Activated B cell treated with CpG ODN at 0.5 μM for 24 hours (primary cell): ENCODE results near the gene LIMK2. TPM values are rescaled to one million over a fixed set of nuclear protein-coding genes. Genes with fewer than 3 reads are reported as not detected.

ENCODE experiments used
- ATAC-seq: fragments of 200-7000 bp; cut with Tn5 transposase; one replicate; pipeline ENCODE4 v1.10.0; 2021; ENCODE audit warnings: low read depth, mild to moderate bottlenecking, moderate library complexity
- CTCF ChIA-PET: fragments of 350-600 bp; sonication (Branson Sonifier 250); formaldehyde crosslinking; loops from one replicate; lab custom pipeline; 2021; ENCODE audit warnings: antibody characterized with exemption; lab: Charles Lee
- POLR2A ChIA-PET: fragments of 350-600 bp; sonication (Branson Sonifier 250); formaldehyde crosslinking; loops from one replicate; lab custom pipeline; 2021; ENCODE audit warnings: antibody characterized with exemption; lab: Charles Lee
- DNase-seq: peaks from one replicate; pipeline ENCODE4 v3.0.0; 2022
- H3K27ac Mint-ChIP-seq: one replicate; pipeline ENCODE4 v1.8.0; 2020; ENCODE audit warnings: mixed read lengths
- H3K27me3 Mint-ChIP-seq: one replicate; pipeline ENCODE4 v1.8.0; 2021; ENCODE audit warnings: mixed read lengths
- H3K36me3 Mint-ChIP-seq: one replicate; pipeline ENCODE4 v1.8.0; 2021; ENCODE audit warnings: low read depth, mixed read lengths
- H3K4me1 Mint-ChIP-seq: one replicate; pipeline ENCODE4 v1.8.0; 2021; ENCODE audit warnings: mixed read lengths
- H3K4me3 Mint-ChIP-seq: one replicate; pipeline ENCODE4 v1.8.0; 2020; ENCODE audit warnings: mild to moderate bottlenecking, mixed read lengths
- H3K9me3 Mint-ChIP-seq: one replicate; pipeline ENCODE4 v1.8.0; 2020; ENCODE audit warnings: mixed read lengths
- intact Hi-C: fragments of 100-400 bp; cut with micrococcal nuclease; formaldehyde crosslinking; loops from one replicate; pipeline ENCODE4 v1.15.1; 2024
- total RNA-seq: library from RNA; stranded (reverse); gene quantifications from 2 replicates; pipeline ENCODE4 v1.2.3, GENCODE V29; 2022
- TF ChIP-seq, protein P1 (sequence below): fragments of 200-600 bp; IDR thresholded peaks from one replicate; pipeline ENCODE4 v1.8.0; 2022; ENCODE audit warnings: antibody characterized with exemption, mild to moderate bottlenecking

The LIMK2 gene
- total RNA-seq, 1 donor from 2014 or later, result 17.7 TPM

DNA sequence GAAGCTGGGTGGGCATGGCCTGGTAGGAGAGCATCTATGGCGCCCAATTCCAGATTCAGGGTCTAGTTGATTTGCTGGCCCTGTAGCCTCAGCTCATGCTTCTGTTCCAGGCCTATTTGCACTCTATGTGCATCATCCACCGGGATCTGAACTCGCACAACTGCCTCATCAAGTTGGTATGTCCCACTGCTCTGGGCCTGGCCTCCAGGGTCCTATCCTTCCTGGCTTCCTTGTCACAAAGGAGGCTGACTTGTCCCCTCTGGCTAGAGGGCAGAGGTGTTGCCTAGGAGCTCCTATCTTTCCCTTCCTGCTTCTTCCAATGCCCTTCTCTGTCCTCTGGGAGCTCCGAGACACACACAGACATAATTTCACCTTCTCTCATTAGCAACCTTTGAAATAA, 58.9 kb downstream of the LIMK2 start:
- no peaks in the 10 kb centered on the region for H3K27me3 Mint-ChIP-seq
- ChIA-PET CTCF (interaction anchor here (1.3 to 5.1 kb wide), 3 partner anchors 9 to 60 kb away, joined by 4 to 53 read pairs (median 43); partner anchors contain the start of gene LIMK2), POLR2A (interaction anchor here (0.5 to 2.7 kb wide), 3 partner anchors 19 to 366 kb away, joined by 3 to 9 read pairs (median 4); no protein-coding TSS in a partner anchor)
- H3K36me3 Mint-ChIP-seq, result peaks cover 51% of the 10 kb centered on the region
- no peaks in the 10 kb centered on the region for H3K9me3 Mint-ChIP-seq
- DNase-seq (no peak), ATAC-seq (no peak)
- intact Hi-C loops, result loop anchor here (5.0 kb wide), 1 partner anchor 41 kb away; no protein-coding TSS in a partner anchor
- TF ChIP-seq, protein P1, sequence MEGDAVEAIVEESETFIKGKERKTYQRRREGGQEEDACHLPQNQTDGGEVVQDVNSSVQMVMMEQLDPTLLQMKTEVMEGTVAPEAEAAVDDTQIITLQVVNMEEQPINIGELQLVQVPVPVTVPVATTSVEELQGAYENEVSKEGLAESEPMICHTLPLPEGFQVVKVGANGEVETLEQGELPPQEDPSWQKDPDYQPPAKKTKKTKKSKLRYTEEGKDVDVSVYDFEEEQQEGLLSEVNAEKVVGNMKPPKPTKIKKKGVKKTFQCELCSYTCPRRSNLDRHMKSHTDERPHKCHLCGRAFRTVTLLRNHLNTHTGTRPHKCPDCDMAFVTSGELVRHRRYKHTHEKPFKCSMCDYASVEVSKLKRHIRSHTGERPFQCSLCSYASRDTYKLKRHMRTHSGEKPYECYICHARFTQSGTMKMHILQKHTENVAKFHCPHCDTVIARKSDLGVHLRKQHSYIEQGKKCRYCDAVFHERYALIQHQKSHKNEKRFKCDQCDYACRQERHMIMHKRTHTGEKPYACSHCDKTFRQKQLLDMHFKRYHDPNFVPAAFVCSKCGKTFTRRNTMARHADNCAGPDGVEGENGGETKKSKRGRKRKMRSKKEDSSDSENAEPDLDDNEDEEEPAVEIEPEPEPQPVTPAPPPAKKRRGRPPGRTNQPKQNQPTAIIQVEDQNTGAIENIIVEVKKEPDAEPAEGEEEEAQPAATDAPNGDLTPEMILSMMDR, result no peak
- H3K4me3 Mint-ChIP-seq, result no peak overlapping the region
- no peak overlapping the region for H3K27ac Mint-ChIP-seq
- H3K4me1 Mint-ChIP-seq, result no peaks in the 10 kb centered on the region

DNA sequence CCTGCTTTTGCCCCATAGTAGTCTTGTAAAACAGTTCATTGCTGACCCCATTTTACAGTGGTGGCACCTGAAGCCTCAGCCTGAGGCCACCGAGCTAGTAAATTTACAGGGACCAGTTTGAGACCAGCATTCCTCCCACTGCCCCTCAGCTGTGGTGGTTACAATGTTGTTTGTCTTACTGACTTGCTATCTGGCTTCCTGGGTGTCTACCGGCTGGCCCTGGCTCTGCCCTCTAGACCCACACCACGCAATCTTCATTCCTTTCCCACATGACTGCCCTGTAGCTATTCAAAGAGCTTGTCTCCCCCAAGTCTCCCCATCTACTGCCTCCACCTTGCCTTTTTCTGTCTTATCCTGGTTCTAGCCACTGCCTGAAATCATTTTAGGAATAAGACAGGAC, 59.4 kb downstream of the LIMK2 start:
- POLR2A ChIA-PET, result interaction anchor here (0.5 to 2.7 kb wide), 3 partner anchors 19 to 365 kb away, joined by 3 to 9 read pairs (median 4); no protein-coding TSS in a partner anchor

DNA sequence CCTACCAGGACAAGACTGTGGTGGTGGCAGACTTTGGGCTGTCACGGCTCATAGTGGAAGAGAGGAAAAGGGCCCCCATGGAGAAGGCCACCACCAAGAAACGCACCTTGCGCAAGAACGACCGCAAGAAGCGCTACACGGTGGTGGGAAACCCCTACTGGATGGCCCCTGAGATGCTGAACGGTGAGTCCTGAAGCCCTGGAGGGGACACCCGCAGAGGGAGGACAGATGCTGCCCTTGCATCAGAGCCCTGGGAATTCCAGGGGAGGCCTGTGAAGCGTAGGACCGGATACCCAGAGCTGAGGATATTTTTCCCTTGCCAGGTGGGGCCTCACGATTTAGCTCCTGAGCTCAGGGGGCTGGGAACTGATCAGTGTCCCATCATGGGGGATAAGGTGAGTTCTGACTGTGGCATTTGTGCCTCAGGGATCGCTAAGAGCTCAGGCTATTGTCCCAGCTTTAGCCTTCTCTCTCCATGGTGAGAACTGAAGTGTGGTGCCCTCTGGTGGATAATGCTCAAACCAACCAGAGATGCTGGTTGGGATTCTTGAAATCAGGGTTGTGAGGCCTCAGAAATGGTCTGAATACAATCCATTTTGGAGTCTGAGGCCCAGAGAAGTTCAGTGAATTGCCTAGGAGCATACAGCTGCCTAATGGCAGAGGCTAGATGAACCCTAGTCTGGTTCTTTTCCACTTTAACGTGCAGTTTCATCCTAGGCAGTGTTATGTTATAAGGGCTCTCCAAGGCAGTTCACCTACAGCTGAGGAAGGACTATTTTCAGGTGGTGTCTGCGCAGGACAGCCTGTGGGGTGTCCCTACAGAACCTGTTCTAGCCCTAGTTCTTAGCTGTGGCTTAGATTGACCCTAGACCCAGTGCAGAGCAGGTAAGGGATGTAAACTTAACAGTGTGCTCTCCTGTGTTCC, 60.7 kb downstream of the LIMK2 start:
- DNase-seq (no peak), ATAC-seq (peak; percentile 64)
- Mint-ChIP-seq H3K4me3 (no peak overlapping the region), H3K9me3 (no peaks in the 10 kb centered on the region), H3K4me1 (no peaks in the 10 kb centered on the region), H3K36me3 (peaks cover 47% of the 10 kb centered on the region), H3K27me3 (no peaks in the 10 kb centered on the region), H3K27ac (no peak overlapping the region)
- intact Hi-C loops, result loop anchor here (1.0 to 5.0 kb wide), 5 partner anchors 20 to 183 kb away; partner anchors contain the start of genes LIMK2, PIK3IP1 and SELENOM
- ChIA-PET POLR2A (interaction anchor here (0.6 to 1.6 kb wide), 7 partner anchors 13 to 184 kb away, joined by 3 to 16 read pairs (median 5); partner anchors contain the start of genes DRG1, LIMK2 and PIK3IP1), CTCF (interaction anchor here (0.7 to 5.1 kb wide), 17 partner anchors 10 to 184 kb away, joined by 3 to 53 read pairs (median 5); partner anchors contain the start of genes LIMK2 and PIK3IP1)
- TF ChIP-seq, protein P1, result peak; percentile 46

More for the DNA sequence above, 59.4 kb downstream of the LIMK2 start:
- Mint-ChIP-seq H3K4me3 (no peak overlapping the region), H3K9me3 (no peaks in the 10 kb centered on the region), H3K36me3 (peaks cover 52% of the 10 kb centered on the region), H3K27me3 (no peaks in the 10 kb centered on the region), H3K4me1 (no peaks in the 10 kb centered on the region), H3K27ac (no peak overlapping the region)
- TF ChIP-seq, protein P1, result no peak
- ATAC-seq (no peak), DNase-seq (no peak)
- CTCF ChIA-PET, result interaction anchor here (4.5 to 5.1 kb wide), 2 partner anchors 41 to 60 kb away, joined by 43 to 53 read pairs; partner anchors contain the start of gene LIMK2
- intact Hi-C loops, result loop anchor here (5.0 kb wide), 1 partner anchor 41 kb away; no protein-coding TSS in a partner anchor

DNA sequence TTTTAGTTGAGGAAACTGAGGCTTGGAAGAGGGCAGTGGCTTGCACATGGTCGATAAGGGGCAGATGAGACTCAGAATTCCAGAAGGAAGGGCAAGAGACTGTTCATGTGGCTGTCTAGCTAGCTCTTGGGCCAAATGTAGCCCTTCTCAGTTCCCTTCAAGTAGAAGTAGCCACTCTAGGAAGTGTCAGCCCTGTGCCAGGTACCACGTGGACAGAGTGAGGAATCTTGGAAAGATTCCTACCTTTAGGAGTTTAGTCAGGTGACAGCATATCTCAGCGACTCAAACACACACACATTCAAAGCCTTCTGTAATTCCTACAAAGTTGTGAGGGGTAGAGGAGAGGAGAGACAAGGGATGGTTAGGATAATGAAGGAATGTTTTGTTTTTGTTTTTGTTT, 61.9 kb downstream of the LIMK2 start:
- H3K4me1 Mint-ChIP-seq, result no peaks in the 10 kb centered on the region
- TF ChIP-seq, protein P1, result no peak
- H3K9me3 Mint-ChIP-seq, result no peaks in the 10 kb centered on the region
- POLR2A ChIA-PET, result interaction anchor here (1.1 to 1.6 kb wide), 2 partner anchors 17 to 185 kb away, joined by 5 to 16 read pairs; no protein-coding TSS in a partner anchor
- no peak for DNase-seq
- intact Hi-C loops, result loop anchor here (5.0 kb wide), 1 partner anchor 38 kb away; no protein-coding TSS in a partner anchor
- CTCF ChIA-PET, result interaction anchor here (1.0 to 5.1 kb wide), 7 partner anchors 18 to 185 kb away, joined by 5 to 53 read pairs (median 11); partner anchors contain the start of genes LIMK2 and PIK3IP1
- no peak overlapping the region for H3K27ac Mint-ChIP-seq
- H3K4me3 Mint-ChIP-seq, result no peak overlapping the region
- no peak for ATAC-seq
- H3K27me3 Mint-ChIP-seq, result no peaks in the 10 kb centered on the region
- peaks cover 47% of the 10 kb centered on the region for H3K36me3 Mint-ChIP-seq
